IMR-90 (cell line): Measurements from ENCODE around the gene PHF21A. TPM values are rescaled to one million over a fixed set of nuclear protein-coding genes. Genes with fewer than 3 reads are reported as not detected.

Experiments used
- ATAC-seq: fragments of 200-7000 bp; cut with Tn5 transposase; 2 replicates; pipeline ENCODE4 v1.9.1; 2020; ENCODE audit warnings: low read depth, mild to moderate bottlenecking, moderate library complexity
- BruUV-seq: library from RNA; stranded (reverse); fragments of 400-500 nt; replicated peaks from 2 replicates; lab custom pipeline; 2021; lab: Mats Ljungman, UMichigan
- CTCF ChIA-PET: fragments of 300-600 bp; formaldehyde crosslinking; extraction: SDS; loops from one replicate; lab custom pipeline; 2021; ENCODE audit warnings: antibody characterized with exemption; lab: Yijun Ruan, JAX
- POLR2A ChIA-PET: fragments of 300-600 bp; sonication (Branson Sonifier 250); formaldehyde crosslinking; loops from one replicate; lab custom pipeline; 2022; ENCODE audit warnings: antibody characterized with exemption; ENCODE audit not compliant: unreplicated experiment; lab: Charles Lee
- DNase-seq: peaks from one replicate; pipeline ENCODE4 v3.0.0; 2013
- H2AFZ ChIP-seq: replicated peaks from 2 replicates; pipeline ENCODE3; 2013; ENCODE audit warnings: low read length, mild to moderate bottlenecking; ENCODE audit not compliant: poor library complexity
- H2AK5ac ChIP-seq: 2 replicates; pipeline ENCODE4 v1.6.1; 2013; ENCODE audit warnings: low read depth, low read length, inconsistent platforms
- H2AK9ac ChIP-seq: replicated peaks from 2 replicates; pipeline ENCODE3; 2013; ENCODE audit warnings: mild to moderate bottlenecking, low read depth, low read length, moderate library complexity; ENCODE audit not compliant: poor library complexity
- H2BK120ac ChIP-seq: 2 replicates; pipeline ENCODE4 v1.6.1; 2013; ENCODE audit warnings: low read depth, low read length, inconsistent platforms
- H2BK15ac ChIP-seq: 3 replicates; pipeline ENCODE4 v1.6.1; 2013; ENCODE audit warnings: low read depth, low read length, inconsistent platforms
- H2BK20ac ChIP-seq: 2 replicates; pipeline ENCODE4 v1.6.1; 2013; ENCODE audit warnings: low read depth, mild to moderate bottlenecking, inconsistent platforms, low read length, moderate library complexity
- H2BK5ac ChIP-seq: 2 replicates; pipeline ENCODE4 v1.6.1; 2013; ENCODE audit warnings: mild to moderate bottlenecking, low read depth, low read length, inconsistent platforms; ENCODE audit not compliant: poor library complexity, severe bottlenecking
- H3K14ac ChIP-seq: replicated peaks from 2 replicates; pipeline ENCODE4 v1.6.1; 2013; ENCODE audit warnings: low read depth, low read length, inconsistent platforms
- H3K18ac ChIP-seq: 2 replicates; pipeline ENCODE4 v1.6.1; 2013; ENCODE audit warnings: low read depth, low read length, control low read depth
- H3K23ac ChIP-seq: 2 replicates; pipeline ENCODE4 v1.6.1; 2013; ENCODE audit warnings: low read depth, low read length, inconsistent platforms
- H3K27ac ChIP-seq: 2 replicates; pipeline ENCODE4 v1.5.1; 2013; ENCODE audit warnings: mild to moderate bottlenecking, control low read depth, low read length; ENCODE audit not compliant: insufficient read depth
- H3K27me3 ChIP-seq: 2 replicates; pipeline ENCODE4 v1.6.1; 2013; ENCODE audit warnings: low read length; ENCODE audit not compliant: control insufficient read depth, insufficient read depth
- H3K36me3 ChIP-seq: 2 replicates; pipeline ENCODE4 v1.6.1; 2013; ENCODE audit warnings: low read length, mixed read lengths; ENCODE audit not compliant: control insufficient read depth, insufficient read depth
- H3K4ac ChIP-seq: 2 replicates; pipeline ENCODE4 v1.6.1; 2013; ENCODE audit warnings: low read depth, low read length, inconsistent platforms
- H3K4me1 ChIP-seq: 2 replicates; pipeline ENCODE4 v1.6.1; 2013; ENCODE audit warnings: low read length, mixed read lengths; ENCODE audit not compliant: control insufficient read depth, insufficient read depth
- H3K4me2 ChIP-seq: 2 replicates; pipeline ENCODE4 v1.6.1; 2013; ENCODE audit warnings: low read depth, mild to moderate bottlenecking, control low read depth, low read length, moderate library complexity
- H3K4me3 ChIP-seq: 2 replicates; pipeline ENCODE4 v1.5.1; 2013; ENCODE audit warnings: low read depth, mild to moderate bottlenecking, control low read depth, low read length, moderate library complexity; ENCODE audit not compliant: insufficient read depth
- H3K56ac ChIP-seq: 2 replicates; pipeline ENCODE4 v1.6.1; 2013; ENCODE audit warnings: low read length, inconsistent platforms; ENCODE audit not compliant: insufficient read depth; ENCODE audit errors: extremely low read depth
- H3K79me1 ChIP-seq, 2 experiments: 2 replicates each; pipeline ENCODE4 v1.6.1; 2013; ENCODE audit warnings: low read length in 2 of 2, inconsistent platforms in 1 of 2, low read depth in 1 of 2
- H3K9ac ChIP-seq: 2 replicates; pipeline ENCODE4 v1.6.1; 2013; ENCODE audit warnings: low read depth, low read length, control low read depth
- H3K9me1 ChIP-seq: 2 replicates; pipeline ENCODE4 v1.6.1; 2013; ENCODE audit warnings: low read length, inconsistent platforms; ENCODE audit not compliant: insufficient read depth
- H3K9me3 ChIP-seq: 2 replicates; pipeline ENCODE4 v1.6.1; 2013; ENCODE audit warnings: low read length; ENCODE audit not compliant: control insufficient read depth, insufficient read depth
- H4K20me1 ChIP-seq: 2 replicates; pipeline ENCODE4 v1.6.1; 2013; ENCODE audit warnings: low read length, inconsistent platforms; ENCODE audit not compliant: insufficient read depth
- H4K5ac ChIP-seq: 2 replicates; pipeline ENCODE4 v1.6.1; 2013; ENCODE audit warnings: mild to moderate bottlenecking, low read depth, low read length, control low read depth
- H4K8ac ChIP-seq, 2 experiments: 2 replicates each; pipeline ENCODE4 v1.6.1; 2013; ENCODE audit warnings: low read depth in 2 of 2, low read length in 2 of 2, control low read depth in 1 of 2, inconsistent platforms in 1 of 2
- H4K91ac ChIP-seq: 2 replicates; pipeline ENCODE4 v1.6.1; 2013; ENCODE audit warnings: low read depth, low read length, inconsistent platforms; ENCODE audit not compliant: insufficient read depth
- POLR2A ChIP-seq: IDR thresholded peaks from 2 replicates; pipeline ENCODE4 v1.6.1; 2012; ENCODE audit warnings: mild to moderate bottlenecking, low read depth, low read length
- WGBS, 2 experiments: methylation state at CpG; one replicate each; pipeline versions ENCODE4 v1.1.5 to v1.1.7; 2013; ENCODE audit warnings: missing lambda C conversion rate in 2 of 2; ENCODE audit not compliant: insufficient read length in 1 of 2; ENCODE audit errors: extremely low coverage in 2 of 2; 5-methylcytosine and 5-hydroxymethylcytosine counted together
- dilution Hi-C: fragments of 300-500 bp; cut with HindIII; formaldehyde crosslinking; loops from one replicate; pipeline ENCODE4 v1.14.3; 2018; ENCODE audit warnings: low sequenced_read_pairs; ENCODE audit not compliant: unreplicated experiment
- in situ Hi-C: fragments of 300-500 bp; cut with MboI; formaldehyde crosslinking; loops from 3 replicates; pipeline ENCODE4 v1.14.3; 2019; ENCODE audit warnings: low sequenced_read_pairs, inconsistent platforms, mixed read lengths
- intact Hi-C: fragments of 100-400 bp; cut with micrococcal nuclease; formaldehyde crosslinking; loops from 2 replicates; pipeline ENCODE4 v1.10.0; 2022
- polyA plus RNA-seq, 3 experiments: library from polyadenylated mRNA; depleted of rRNA; stranded (reverse); fragments of >200 nt; gene quantifications; 2 replicates each; pipeline ENCODE4 v1.2.3, GENCODE V29; 2012; ENCODE audit warnings: low replicate concordance in 1 of 3
- total RNA-seq: library from RNA; depleted of rRNA; stranded (reverse); fragments of >200 nt; gene quantifications from 2 replicates; pipeline ENCODE4 v1.2.3, GENCODE V29; 2012

Gene PHF21A
- total and polyA plus RNA-seq, 2 of the 4 experiments (the other 2 are of a cell fraction): 9.0 to 20.6 TPM

DNA sequence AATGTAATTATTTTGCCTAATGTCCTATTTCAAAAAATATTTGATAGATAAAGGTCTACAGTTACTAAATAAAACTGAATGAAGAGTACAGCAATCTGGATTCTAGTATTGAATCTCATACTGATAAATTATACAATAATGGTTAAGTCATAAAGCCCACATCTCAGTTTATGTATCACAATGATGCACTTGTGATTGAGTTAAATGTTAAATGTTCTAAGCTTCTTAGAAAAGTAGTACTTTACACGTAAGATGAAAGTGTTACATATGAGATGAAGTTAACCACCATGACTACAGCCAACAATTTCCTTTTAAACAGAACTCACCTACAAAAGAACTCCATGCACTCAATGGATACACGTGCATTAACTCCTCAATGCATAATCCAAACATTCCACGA is 51.7 kb downstream of the PHF21A start:
- no peak overlapping the region for H3K9ac ChIP-seq
- no peak for TF ChIP-seq POLR2A
- H2AFZ ChIP-seq: no peak overlapping the region
- no peak overlapping the region for H3K18ac ChIP-seq
- DNase-seq (no peak), ATAC-seq (no peak)
- H3K27ac ChIP-seq: no peak overlapping the region
- H3K56ac ChIP-seq: no peak overlapping the region
- H4K8ac ChIP-seq: no peak overlapping the region
- in situ Hi-C loops (no loop called here), intact Hi-C loops (no loop called here), dilution Hi-C loops (no loop called here)
- H4K91ac ChIP-seq: no peak overlapping the region
- no peak overlapping the region for H2BK20ac ChIP-seq
- BruUV-seq: no TSS peak
- no peak overlapping the region for H3K14ac ChIP-seq
- H3K36me3 ChIP-seq: peaks cover 7% of the 10 kb centered on the region
- H3K27me3 ChIP-seq: no peaks in the 10 kb centered on the region
- no peak overlapping the region for H2BK5ac ChIP-seq
- H2AK5ac ChIP-seq: no peak overlapping the region
- no peak overlapping the region for H4K5ac ChIP-seq
- no peaks in the 10 kb centered on the region for H3K9me3 ChIP-seq
- H2AK9ac ChIP-seq: no peak overlapping the region
- no peak overlapping the region for H2BK15ac ChIP-seq
- H3K79me1 ChIP-seq: peaks cover 18 to 29% of the 10 kb centered on the region in 2 experiments
- peaks cover 12% of the 10 kb centered on the region; the same call in 1 of the 2 replicates for H4K20me1 ChIP-seq
- no CpG with 5 or more reads among the region's 3 CpGs for WGBS, 2 experiments
- no peak overlapping the region for H3K4me2 ChIP-seq
- no peaks in the 10 kb centered on the region; the same call in none of the 2 replicates for H3K9me1 ChIP-seq
- CTCF ChIA-PET: no interaction called here
- no peak overlapping the region for H3K4ac ChIP-seq
- H3K4me3 ChIP-seq: no peak overlapping the region
- no peak overlapping the region for H3K23ac ChIP-seq
- no peaks in the 10 kb centered on the region for H3K4me1 ChIP-seq
- POLR2A ChIA-PET: no interaction called here
- H2BK120ac ChIP-seq: no peak overlapping the region
